H54 (cell line): ENCODE data around the gene GGNBP2.

Experiments used
- DNase-seq: peaks from one replicate; pipeline ENCODE4 v3.0.0; 2011; ENCODE audit warnings: low spot score, mixed read lengths; ENCODE audit not compliant: insufficient read length
- FAIRE-seq: peaks from 3 replicates; lab custom pipeline; 2011; peaks lifted over from hg19 to GRCh38; lab: Jason Lieb, UNC
- POLR2A ChIP-seq: IDR thresholded peaks from 2 replicates; pipeline ENCODE4 v1.6.1; 2011; ENCODE audit warnings: low read depth, mild to moderate bottlenecking, low read length

GGNBP2 gene

DNA sequence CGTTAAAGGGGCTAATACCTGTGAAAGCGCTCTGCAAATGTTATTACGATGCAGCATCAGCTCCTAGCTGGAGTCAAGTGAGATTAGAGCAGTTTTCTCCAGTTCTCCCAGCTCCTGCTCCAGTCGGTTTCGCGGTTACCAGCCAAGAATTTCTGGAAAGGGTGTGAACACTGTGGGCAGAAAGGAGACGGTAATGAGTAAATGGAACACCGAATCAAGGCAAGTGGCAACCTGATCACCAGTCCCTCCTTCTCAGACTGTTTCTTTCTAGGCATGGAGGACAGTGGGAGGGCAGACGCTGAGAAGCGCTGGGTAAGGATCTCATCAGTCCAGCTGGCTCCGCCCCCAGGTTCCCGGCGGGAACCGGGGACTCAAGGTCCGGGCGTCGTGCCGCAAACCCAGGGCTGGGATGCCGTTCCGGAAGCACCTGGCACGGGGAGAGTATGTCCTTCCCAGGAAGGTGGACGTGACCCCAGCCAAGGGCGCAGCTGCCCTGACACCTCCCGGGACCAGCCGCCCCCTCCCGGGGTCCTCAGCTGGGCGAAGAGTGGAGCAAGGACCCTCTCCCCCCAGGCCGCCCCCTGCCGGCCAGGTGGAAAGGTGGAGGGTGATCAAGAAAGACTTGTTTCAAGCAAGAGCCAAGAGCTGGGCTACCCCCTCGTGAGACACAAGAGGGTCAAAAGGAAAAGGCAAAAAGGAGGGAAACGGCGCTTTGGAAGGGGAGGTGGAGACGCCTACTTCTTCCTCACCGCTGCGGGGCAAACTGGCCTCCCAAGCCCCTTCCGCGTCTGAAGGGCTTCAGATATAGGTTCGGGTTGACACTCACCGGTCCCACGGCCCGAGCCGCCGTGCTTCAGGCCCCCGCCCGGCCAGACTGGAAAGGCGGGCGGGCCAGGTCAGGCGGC, 10.5 kb upstream of the GGNBP2 start:
- DNase-seq, result peak; percentile 50
- peak; percentile 51; the same call in 1 of the 2 replicates for TF ChIP-seq POLR2A
- no peak for FAIRE-seq

DNA sequence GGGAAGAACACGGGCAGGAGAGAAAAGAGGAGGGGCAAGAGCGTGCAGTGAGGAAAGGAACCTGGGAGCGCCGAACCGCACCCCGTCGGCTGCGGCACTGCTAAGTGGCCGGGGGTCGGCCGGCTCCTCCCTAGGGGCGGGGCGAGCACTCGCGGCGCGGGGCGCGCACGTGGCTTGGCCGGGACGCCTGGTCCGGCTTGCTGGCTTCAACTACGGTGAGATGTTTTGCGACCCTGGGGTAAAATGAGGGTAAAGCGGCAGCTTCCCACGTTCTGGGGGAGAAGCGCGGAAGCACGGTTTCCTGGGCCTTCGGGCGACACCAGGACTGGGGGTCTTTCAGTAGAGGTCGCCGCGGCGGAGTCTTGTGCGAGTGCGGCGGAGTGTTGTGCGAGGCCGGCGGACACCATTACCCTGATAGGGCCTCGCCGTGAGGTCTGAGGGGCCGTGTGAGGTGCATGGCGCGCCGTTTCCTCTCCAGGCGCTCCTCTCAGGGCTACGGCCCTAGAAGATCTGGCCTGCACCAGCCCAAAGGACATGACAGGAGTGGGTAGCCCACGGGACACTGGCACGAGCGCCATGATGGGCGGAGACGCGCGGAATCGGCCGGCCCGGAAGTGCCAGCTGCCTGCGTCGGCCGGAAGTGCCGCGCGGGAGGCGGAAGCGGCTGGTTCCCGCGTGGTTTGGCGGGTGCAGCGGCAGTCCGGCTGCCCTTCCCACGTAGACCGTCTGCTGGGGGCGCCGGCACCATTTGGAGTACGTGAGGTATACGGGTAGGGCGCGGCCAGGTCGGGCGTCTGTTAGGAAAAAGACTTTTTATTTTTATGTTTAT, 9.7 kb upstream of the GGNBP2 start, which contains the start of the genes MYO19 and PIGW:
TSS of gene MYO19 (minus strand) at position 29 of the 829 bp plus-strand sequence. CDS start 2,330 bp downstream, outside the sequence.
TSS of gene PIGW (plus strand) at position 148 of the 829 bp plus-strand sequence. CDS start 2,115 bp downstream, outside the sequence.
- FAIRE-seq (no peak), DNase-seq (peak; percentile 81)
- peak; percentile 80 for TF ChIP-seq POLR2A

DNA sequence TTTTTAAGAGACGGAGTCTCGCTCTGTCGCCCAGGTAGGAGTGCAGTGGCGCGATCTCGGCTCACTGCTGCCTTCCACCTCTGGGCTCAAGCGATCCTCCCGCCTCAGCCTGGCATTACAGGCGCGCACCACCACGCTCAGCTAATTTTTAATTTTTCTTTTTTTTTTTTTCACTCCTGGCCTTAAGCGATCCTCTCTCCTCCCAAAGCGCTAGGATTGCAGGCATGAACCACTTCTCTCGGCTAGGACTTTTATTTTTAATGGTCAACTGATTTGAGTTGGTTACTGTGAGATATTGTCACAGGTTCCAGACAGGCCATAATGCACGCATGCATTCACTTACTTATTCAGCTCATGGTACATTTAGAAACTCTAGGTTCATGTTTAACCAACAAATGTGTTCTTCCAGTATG, 9.0 kb upstream of the GGNBP2 start:
- DNase-seq (no peak), FAIRE-seq (no peak)
- no peak for TF ChIP-seq POLR2A

DNA sequence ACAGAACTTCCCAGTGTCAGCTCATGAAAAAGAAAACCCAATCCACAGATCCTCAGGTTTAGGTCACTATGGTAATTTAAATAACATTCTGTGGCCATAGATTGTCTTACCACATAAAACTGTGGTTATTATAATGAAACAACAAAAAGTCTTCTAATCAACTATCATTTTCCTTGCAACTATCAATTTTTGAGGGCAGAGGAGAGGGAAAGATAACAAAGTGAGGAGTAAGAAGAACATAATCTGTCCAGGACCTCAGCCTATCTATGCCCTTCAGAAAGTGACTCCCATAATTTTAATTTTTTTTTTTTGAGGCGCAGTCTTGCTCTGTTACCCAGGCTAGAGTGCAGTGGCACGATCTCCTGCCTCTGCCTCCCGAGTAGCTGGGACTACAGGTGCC, 4.0 kb upstream of the GGNBP2 start:
- no peak for DNase-seq
- FAIRE-seq, result no peak
- TF ChIP-seq POLR2A, result no peak

DNA sequence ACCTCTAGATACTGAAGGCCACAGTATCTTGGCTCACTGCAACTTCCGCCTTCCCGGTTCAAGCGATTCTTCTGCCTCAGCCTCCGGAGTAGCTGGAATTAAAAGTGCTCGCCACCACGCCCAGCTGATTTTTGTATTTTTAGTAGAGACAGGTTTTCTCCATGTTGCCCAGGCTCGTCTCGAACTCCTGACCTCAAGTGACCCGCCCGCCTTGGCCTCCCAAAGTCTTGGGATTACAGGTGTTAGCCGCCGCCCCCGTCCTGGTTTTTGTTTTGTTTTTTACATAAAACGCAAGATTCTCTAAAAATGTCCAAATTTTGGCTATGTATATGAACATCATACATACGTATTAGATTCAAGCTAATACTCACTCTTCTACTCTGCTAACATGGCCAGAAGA, 2.0 kb upstream of the GGNBP2 start:
- FAIRE-seq (no peak), DNase-seq (no peak)
- no peak for TF ChIP-seq POLR2A

DNA sequence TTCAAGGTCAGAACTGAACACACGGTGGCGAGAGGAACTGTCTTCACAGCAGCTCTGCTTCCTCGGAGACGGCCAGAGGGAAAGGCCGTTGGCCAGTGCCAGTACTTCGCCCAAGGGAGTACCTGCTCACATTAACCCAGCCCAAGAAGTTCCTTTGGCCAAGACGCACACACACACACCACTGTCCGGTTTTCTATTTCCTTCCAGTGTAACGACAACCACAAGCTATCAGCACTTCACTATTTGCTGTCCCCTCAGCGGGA, 744 bp upstream of the GGNBP2 start:
- TF ChIP-seq POLR2A, result no peak
- FAIRE-seq (no peak), DNase-seq (peak; percentile 19)

DNA sequence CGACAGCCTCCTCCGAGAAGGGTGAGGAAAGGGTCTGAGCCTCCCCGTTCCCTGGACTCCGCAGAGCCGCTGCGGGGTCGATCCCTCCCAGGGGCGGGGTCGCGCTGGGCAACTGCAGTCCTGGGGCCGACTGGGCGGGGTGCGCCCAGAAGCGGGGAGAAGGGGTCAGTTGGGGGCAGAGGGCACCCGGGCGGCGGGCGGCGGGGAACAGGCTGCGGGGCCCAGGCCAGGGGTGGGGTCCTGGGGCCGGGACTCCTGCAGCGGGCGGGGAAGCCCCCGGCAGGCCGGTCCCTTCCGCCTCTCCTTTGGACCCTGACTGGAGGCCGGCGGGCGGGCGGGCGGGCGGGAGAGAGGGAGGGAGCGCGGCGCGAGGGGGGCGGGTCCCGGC, 352 bp downstream of the GGNBP2 start:
- no peak for TF ChIP-seq POLR2A
- no peak for FAIRE-seq
- DNase-seq, result no peak

DNA sequence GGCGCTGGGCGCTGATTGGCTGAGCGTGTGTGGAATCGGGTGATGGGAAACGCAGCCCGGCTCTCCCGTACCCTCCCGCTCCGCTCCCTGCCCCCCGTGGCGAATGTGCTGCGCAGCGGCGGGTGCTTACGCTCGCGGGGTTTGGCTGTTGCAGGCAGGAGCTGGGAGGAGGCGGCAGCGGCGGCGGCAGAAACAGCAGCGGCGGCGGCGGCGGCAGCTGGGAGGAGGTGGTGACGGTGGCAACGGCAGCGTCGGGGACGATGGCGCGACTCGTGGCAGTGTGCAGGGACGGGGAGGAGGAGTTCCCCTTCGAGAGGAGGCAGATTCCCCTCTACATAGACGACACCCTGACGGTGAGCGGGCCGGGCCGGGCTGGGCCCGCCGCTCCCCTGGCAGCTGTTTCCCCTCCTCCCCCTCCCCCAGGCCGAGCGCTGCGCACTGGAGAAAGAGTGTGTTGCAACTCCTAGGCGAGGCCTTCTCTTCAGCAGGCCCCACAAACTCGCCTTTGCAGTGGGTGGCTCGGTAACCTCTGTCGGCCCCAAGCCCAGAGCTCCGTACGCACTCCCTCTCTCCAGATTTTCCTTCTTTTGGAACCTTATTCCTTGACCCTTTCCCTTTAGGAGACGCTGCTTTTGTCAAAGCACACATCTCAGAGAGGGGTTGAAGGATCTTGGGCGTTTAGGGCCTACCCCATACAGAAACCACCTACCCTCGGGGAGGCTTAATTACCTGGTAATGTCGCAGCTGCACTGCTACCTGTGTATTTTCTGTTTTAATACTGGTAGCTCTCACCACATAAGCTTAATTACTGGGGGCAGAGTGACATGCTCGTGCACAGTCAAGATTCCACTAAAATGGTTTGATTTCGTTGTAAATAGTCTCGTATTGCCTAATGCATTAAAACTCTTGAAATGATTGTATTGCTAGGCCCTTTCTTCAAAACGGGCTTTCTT, 1.0 kb downstream of the GGNBP2 start:
- peak; percentile 57 for TF ChIP-seq POLR2A
- FAIRE-seq (no peak), DNase-seq (peak; percentile 90)

DNA sequence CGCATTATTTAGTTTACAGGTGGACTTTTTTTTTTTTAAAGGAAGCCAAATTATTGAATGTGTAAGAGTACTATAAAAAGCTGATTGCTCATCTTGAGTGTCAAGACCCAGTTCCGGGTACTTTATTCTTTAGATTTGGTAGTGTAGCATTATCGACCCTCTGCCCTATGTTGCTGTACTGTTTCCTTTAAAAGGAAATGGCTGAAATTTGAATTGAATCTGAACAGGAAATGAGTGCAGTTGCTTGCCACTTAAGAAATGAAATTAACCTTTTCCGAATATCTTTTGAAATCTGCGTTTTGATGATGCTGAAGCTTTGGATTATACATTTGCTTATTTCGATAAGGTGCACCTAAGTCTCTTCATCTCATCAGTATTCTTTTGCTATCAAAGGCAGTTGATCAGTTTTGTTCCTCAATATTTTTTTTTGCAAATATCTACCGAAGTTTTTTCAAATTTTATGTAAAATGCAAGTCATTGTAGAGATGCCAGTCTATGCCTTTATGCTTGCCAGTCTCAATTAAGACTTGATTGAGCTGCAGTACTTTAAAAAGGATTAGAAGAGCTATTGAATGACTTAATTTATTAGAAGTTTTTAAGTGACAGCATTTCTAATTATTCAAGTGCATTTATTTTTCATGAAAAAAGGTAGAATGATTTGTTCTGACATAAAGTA, 1.8 kb downstream of the GGNBP2 start:
- no peak for DNase-seq
- TF ChIP-seq POLR2A, result no peak
- no peak for FAIRE-seq

DNA sequence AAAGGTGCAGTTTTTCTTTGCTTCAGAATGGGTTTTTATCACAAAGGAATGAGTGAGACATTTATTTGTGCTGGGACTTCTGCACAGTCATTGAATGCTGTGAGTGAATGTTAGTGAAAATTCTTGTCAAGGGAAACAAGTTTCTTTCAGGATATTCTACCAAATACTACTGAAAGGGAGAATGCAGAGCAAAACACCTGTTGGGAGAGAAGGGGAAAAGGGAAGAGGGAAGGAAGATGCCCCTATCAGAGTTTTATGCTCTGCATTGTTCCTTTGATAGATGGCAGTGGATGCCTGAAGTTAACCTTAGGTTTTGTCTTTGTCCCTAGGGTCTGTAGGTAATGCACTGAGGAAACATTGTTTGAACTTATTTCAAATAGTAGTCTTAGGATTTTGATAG, 3.1 kb downstream of the GGNBP2 start:
- DNase-seq (no peak), FAIRE-seq (no peak)
- no peak for TF ChIP-seq POLR2A

DNA sequence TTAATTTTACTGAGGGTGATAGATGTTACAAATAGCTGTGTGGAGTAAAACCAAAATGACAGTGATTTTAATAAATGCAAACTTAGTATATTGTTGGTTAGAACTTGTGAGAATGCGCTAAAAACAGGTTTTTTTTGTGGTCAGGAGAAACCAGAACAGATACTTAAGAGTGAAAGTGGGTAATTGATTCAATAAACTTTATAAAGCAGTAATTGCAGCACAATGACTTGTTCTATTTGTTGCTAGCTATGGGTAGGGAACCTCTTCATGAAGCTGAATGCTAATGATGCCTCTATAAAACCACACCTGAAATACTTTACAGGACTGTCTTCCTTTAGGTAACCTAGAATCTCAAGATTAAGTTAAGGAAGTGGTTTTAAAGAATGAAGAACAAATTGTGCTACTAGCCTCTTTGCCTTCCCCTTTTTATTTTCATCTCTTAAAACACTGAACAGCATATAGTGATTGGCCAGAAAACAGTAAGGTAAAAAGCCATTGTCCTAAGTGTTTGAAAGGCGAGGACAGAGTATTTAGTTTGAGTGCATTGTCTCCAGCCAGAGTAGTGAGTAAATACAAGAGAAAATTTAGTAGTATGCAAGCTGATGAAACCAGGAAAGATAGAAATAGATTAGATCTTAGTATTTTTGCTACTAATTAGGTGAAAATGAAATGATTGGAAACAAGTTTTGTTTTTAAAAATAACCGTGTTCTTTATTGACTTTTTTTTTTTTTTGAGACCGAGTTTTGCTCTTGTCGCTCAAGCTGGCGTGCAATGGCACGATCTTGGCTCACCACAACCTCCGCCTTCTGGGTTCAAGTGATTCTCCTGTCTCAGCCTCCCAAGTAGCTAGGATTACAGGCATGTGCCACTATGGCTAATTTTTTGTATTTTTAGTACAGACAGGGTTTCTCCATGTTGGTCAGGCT, 6.0 kb downstream of the GGNBP2 start:
- no peak for TF ChIP-seq POLR2A
- DNase-seq (no peak), FAIRE-seq (no peak)

DNA sequence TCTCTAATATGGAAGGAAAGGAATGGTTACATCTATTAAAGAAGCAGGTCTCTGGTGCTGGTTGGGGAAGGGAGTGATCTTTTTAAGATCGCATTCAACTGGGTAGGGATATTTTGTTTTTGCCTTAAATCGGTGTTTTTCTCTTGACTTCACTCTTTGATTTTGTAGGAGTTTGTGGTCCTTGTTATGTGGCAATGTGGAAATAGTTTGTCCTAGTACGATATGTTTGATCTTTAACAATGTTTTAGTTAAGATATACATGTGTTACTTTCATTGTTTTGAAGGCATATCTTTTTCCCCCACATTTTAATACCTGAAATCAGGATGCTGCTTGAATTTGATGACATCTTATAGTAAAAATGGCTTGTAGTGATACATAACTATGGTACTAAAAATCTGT, 8.7 kb downstream of the GGNBP2 start:
- DNase-seq (no peak), FAIRE-seq (no peak)
- TF ChIP-seq POLR2A, result no peak
